HepG2 (cell line): ENCODE results near the gene LIN28B.
"Not testable (repeated sequence)": the region's sequence is repeated elsewhere in the genome, so short reads cannot be mapped to it uniquely, and the experiment has no call there.

ENCODE experiments used
- BCLAF1 ChIP-seq: fragments of 450-650 bp; IDR thresholded peaks from 2 replicates; pipeline ENCODE4 v1.6.1; 2017; ENCODE audit warnings: mild to moderate bottlenecking
- HMG20B ChIP-seq: conservative IDR thresholded peaks from 2 replicates; pipeline ENCODE4 v1.6.1; 2016; ENCODE audit warnings: missing genetic modification reagents, missing compliant biosample characterization
- MTA1 ChIP-seq: sonication (generic); formaldehyde crosslinking; IDR thresholded peaks from 2 replicates; pipeline ENCODE4 v1.4.0; 2020; ENCODE audit warnings: missing genetic modification reagents, mild to moderate bottlenecking, borderline replicate concordance
- PHF8 ChIP-seq: sonication (generic); formaldehyde crosslinking; IDR thresholded peaks from 2 replicates; pipeline ENCODE4 v1.5.0; 2020; ENCODE audit warnings: missing genetic modification reagents
- TF ChIP-seq, protein P1 (sequence below): sonication (generic); formaldehyde crosslinking; IDR thresholded peaks from 2 replicates; pipeline ENCODE4 v1.5.0; 2020; ENCODE audit warnings: mild to moderate bottlenecking, missing genetic modification reagents, moderate library complexity

DNA sequence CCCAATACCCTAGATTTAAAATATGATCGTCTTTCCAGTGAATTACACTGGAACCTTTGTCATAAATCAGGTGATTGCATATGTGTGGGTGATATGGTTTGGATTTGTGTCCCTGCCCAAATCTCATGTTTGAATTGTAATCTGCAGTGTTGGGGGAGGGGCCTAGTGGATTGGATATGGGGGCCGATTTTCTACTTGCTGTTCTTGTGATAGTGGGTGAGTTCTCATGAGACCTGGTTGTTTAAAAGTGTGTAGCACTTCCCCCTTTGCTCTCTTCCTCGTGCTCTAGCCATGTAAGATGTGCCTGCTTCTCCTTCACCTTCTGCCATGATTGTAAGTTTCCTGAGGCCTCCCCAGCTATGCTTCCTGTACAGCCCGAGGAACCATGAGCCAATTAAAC, 29.0 kb downstream of the LIN28B start:
- TF ChIP-seq BCLAF1; HMG20B (CRISPR knock-in tag); MTA1 (CRISPR knock-in tag); PHF8 (CRISPR knock-in tag): not testable (repeated sequence)
- TF ChIP-seq, protein P1, sequence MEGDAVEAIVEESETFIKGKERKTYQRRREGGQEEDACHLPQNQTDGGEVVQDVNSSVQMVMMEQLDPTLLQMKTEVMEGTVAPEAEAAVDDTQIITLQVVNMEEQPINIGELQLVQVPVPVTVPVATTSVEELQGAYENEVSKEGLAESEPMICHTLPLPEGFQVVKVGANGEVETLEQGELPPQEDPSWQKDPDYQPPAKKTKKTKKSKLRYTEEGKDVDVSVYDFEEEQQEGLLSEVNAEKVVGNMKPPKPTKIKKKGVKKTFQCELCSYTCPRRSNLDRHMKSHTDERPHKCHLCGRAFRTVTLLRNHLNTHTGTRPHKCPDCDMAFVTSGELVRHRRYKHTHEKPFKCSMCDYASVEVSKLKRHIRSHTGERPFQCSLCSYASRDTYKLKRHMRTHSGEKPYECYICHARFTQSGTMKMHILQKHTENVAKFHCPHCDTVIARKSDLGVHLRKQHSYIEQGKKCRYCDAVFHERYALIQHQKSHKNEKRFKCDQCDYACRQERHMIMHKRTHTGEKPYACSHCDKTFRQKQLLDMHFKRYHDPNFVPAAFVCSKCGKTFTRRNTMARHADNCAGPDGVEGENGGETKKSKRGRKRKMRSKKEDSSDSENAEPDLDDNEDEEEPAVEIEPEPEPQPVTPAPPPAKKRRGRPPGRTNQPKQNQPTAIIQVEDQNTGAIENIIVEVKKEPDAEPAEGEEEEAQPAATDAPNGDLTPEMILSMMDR (CRISPR knock-in tag), result not testable (repeated sequence)
